PFSK-1 (cell line): ENCODE measurements around the gene APOC4.

Source experiments
- FOXP2 ChIP-seq: optimal IDR thresholded peaks from 2 replicates; pipeline ENCODE3; 2011; ENCODE audit warnings: borderline replicate concordance, control low read depth, inconsistent platforms; ENCODE audit not compliant: insufficient read depth; ENCODE audit errors: extremely low read length, extremely low read depth
- POLR2AphosphoS5 ChIP-seq: IDR thresholded peaks from 2 replicates; pipeline ENCODE4 v1.6.1; 2012; ENCODE audit warnings: low read depth, mild to moderate bottlenecking, control low read depth, low read length, moderate library complexity
- REST ChIP-seq, 2 experiments: IDR thresholded peaks; 2 replicates each; pipeline versions ENCODE4 v1.6.1 to v1.8.0; 2011 to 2012; ENCODE audit warnings: low read depth in 2 of 2, low read length in 2 of 2, control low read depth in 1 of 2, inconsistent platforms in 1 of 2, mild to moderate bottlenecking in 1 of 2, moderate library complexity in 1 of 2; ENCODE audit not compliant: insufficient read depth in 1 of 2
- SIN3A ChIP-seq: IDR thresholded peaks from 2 replicates; pipeline ENCODE4 v1.6.1; 2012; ENCODE audit warnings: mild to moderate bottlenecking, low read length, moderate library complexity, borderline replicate concordance; ENCODE audit not compliant: insufficient read depth
- TAF1 ChIP-seq: IDR thresholded peaks from 2 replicates; pipeline ENCODE4 v1.6.1; 2012; ENCODE audit warnings: low read length, control low read depth, borderline replicate concordance; ENCODE audit not compliant: insufficient read depth

DNA sequence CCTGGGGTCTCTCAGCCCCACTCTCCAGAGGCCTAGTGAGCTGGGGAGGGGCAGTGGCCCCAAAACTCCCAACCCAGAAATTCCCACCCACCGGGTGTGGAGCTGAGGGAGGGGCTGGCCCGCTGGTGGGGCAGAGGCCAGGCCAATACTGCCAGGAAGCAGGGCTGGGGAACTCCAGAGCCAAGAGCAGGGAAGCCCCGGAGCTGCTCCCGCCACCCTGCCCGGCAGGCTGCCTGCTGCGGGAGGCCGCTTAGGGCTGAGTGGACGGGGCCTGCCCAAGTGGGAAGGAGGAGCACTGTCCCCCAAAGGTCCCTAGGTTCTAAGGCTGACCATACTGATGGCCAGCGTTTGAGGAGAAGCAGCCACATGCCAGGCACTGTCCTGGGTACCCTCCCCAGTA lies 46.2 kb downstream of the APOC4 start:
- TF ChIP-seq REST (IDR thresholded peaks at IDR 0.05; ENCODE audit: insufficient read depth in 1 of 2, low read depth in 2 of 2, low read length in 2 of 2): no peak
- TF ChIP-seq POLR2AphosphoS5: no peak
- TF ChIP-seq SIN3A: no peak
- TF ChIP-seq TAF1: no peak
- TF ChIP-seq FOXP2: no peak
